ENCODE data around the gene KCNE1.
"Not testable (repeated sequence)": the region's sequence is repeated elsewhere in the genome, so short reads cannot be mapped to it uniquely, and the experiment has no call there.

GRCh38 chr21:34427339-34427738 lies 84.7 kb downstream of the KCNE1 start:
- not testable (repeated sequence) for TF ChIP-seq CTCF, EP300, POLR2A (IDR thresholded peaks at IDR 0.05)

Measured in tibial nerve (tissue), 4 donors.